ENCODE results near the gene KRT26.

DNA sequence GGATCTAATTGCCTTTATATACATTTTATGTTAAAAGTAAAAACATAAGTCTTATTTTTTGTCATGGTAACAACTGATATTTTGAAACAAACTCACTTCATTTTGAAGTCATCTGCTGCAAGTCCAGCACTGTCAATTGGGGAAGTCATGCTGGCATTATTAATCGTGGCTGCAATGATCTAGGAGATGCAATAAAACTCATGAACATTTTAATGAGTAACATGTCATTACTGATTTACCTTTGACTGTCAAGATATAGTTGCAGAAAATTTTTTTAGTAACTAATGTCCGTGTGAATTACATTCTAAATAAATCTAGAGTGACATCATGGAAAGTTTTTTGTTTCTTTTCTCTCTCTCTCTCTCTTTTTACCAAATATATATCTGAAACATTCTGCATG is 51.1 kb downstream of the KRT26 start:
- no peak for TF ChIP-seq POLR2A (IDR thresholded peaks at IDR 0.05)
- TF ChIP-seq, protein P1, sequence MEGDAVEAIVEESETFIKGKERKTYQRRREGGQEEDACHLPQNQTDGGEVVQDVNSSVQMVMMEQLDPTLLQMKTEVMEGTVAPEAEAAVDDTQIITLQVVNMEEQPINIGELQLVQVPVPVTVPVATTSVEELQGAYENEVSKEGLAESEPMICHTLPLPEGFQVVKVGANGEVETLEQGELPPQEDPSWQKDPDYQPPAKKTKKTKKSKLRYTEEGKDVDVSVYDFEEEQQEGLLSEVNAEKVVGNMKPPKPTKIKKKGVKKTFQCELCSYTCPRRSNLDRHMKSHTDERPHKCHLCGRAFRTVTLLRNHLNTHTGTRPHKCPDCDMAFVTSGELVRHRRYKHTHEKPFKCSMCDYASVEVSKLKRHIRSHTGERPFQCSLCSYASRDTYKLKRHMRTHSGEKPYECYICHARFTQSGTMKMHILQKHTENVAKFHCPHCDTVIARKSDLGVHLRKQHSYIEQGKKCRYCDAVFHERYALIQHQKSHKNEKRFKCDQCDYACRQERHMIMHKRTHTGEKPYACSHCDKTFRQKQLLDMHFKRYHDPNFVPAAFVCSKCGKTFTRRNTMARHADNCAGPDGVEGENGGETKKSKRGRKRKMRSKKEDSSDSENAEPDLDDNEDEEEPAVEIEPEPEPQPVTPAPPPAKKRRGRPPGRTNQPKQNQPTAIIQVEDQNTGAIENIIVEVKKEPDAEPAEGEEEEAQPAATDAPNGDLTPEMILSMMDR (IDR thresholded peaks at IDR 0.05 in 4 of 5, conservative IDR thresholded peaks at IDR 0.05 in 1 of 5) = no peak
